ENCODE results near the gene CIPC.

CIPC gene

GRCh38 chr14:77131871-77132486 is 33.9 kb downstream of the CIPC start:
- no peak for TF ChIP-seq CTCF (conservative IDR thresholded peaks at IDR 0.05; ENCODE audit: low read depth)
- POLR2A ChIA-PET (ENCODE audit: low non-redundant PET), result no interaction called here

GRCh38 chr14:77133720-77134338 is 35.8 kb downstream of the CIPC start:
- ChIA-PET CTCF (interaction anchor here (0.6 to 1.9 kb wide), 5 partner anchors 10 to 847 kb away, joined by 3 to 5 read pairs (median 4); no protein-coding TSS in a partner anchor), POLR2A (ENCODE audit: low non-redundant PET) (no interaction called here)
- no peak for TF ChIP-seq CTCF (conservative IDR thresholded peaks at IDR 0.05; ENCODE audit: low read depth)
- H3K27ac ChIP-seq, result no peak overlapping the region
- peak; percentile 79 for DNase-seq (ENCODE audit: low spot score)

More at GRCh38 chr14:77131871-77132486, 33.9 kb downstream of the CIPC start:
- CTCF ChIA-PET, result interaction anchor here (1.0 kb wide), 1 partner anchor 184 kb away, joined by 3 read pairs; no protein-coding TSS in a partner anchor
- no peak overlapping the region for H3K27ac ChIP-seq
- DNase-seq (ENCODE audit: low spot score), result no peak

GRCh38 chr14:77139022-77139421 is 41.0 kb downstream of the CIPC start:
- ChIA-PET CTCF (no interaction called here), POLR2A (ENCODE audit: low non-redundant PET) (no interaction called here)
- no peak for DNase-seq (ENCODE audit: low spot score)
- no peak for TF ChIP-seq CTCF (conservative IDR thresholded peaks at IDR 0.05; ENCODE audit: low read depth)
- H3K27ac ChIP-seq, result no peak overlapping the region

GRCh38 chr14:77139540-77140358 is 41.7 kb downstream of the CIPC start:
- POLR2A ChIA-PET (ENCODE audit: low non-redundant PET), result no interaction called here
- TF ChIP-seq CTCF (conservative IDR thresholded peaks at IDR 0.05; ENCODE audit: low read depth), result peak; percentile 56
- CTCF ChIA-PET, result interaction anchor here (0.6 to 2.1 kb wide), 3 partner anchors 13 to 42 kb away, joined by 4 to 6 read pairs (median 4); no protein-coding TSS in a partner anchor
- no peak overlapping the region for H3K27ac ChIP-seq
- peak; percentile 41 for DNase-seq (ENCODE audit: low spot score)

GRCh38 chr14:77140359-77141213 is 42.5 kb downstream of the CIPC start:
- DNase-seq (ENCODE audit: low spot score), result no peak
- TF ChIP-seq CTCF (conservative IDR thresholded peaks at IDR 0.05; ENCODE audit: low read depth), result no peak
- ChIA-PET CTCF (interaction anchor here (0.8 to 2.1 kb wide), 2 partner anchors 12 to 43 kb away, joined by 4 to 6 read pairs; no protein-coding TSS in a partner anchor), POLR2A (ENCODE audit: low non-redundant PET) (no interaction called here)
- H3K27ac ChIP-seq, result no peak overlapping the region

Data from RWPE1 (cell line).